ENCODE results near the gene ZXDC.

The ZXDC gene

GRCh38 chr3:126395846-126396513 is 79.7 kb downstream of the ZXDC start:
- FAIRE-seq, result no peak
- no peak for DNase-seq (ENCODE audit: insufficient read length, low spot score)
- no peak for TF ChIP-seq CTCF (IDR thresholded peaks at IDR 0.05; ENCODE audit: insufficient read depth, missing control alignments)

- FAIRE-seq, result no peak
Observed at GRCh38 chr3:126394977-126395321, 80.7 kb downstream of the ZXDC start.

DNA sequence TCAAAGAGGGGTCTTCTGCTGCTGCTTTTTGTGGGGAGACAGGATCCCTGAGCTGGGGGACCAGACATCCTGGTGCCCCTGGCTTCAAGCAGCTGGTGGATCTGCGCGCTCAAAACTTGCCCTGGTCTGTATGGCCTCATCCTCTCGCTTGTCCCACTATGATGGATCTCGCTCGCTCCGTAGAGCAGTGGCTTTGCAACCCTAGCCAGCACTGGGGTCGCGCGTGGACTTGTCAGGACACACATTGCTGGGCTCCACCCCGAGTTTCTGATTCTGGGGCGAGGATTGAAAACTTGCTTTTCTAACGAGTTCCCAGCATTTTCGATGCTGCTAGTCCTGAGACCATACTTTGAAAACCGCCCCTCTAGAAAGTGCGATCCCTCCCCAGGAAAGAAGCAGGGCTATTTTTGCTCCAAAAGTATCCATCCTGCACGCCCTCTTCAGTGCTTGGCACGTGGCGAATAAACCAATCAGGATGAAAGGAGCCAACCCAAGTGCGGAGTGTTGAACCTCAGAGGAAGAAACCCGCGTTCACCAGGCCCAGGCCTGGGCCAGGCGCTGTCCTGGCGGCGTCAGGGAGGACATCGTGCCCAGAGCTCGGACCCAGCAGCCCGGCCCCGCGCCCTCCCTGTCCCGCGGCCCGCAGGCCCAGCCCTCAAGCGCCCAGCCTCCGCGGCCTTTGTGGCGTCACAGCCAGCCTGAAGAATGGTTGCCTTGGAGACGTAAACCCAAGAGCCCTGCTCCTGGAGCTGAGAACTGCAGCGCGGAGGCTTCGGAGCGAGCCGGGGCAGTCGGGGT is 81.3 kb downstream of the ZXDC start, which contains the start of gene CFAP100:
CFAP100 (plus strand) TSS at position 731 of the 798 bp plus-strand sequence. CDS start 1,092 bp downstream, outside the sequence.
- FAIRE-seq (no peak), DNase-seq (ENCODE audit: insufficient read length, low spot score) (no peak)
- no peak for TF ChIP-seq CTCF (IDR thresholded peaks at IDR 0.05; ENCODE audit: insufficient read depth, missing control alignments)

More at GRCh38 chr3:126394977-126395321, 80.7 kb downstream of the ZXDC start:
- TF ChIP-seq CTCF (IDR thresholded peaks at IDR 0.05; ENCODE audit: insufficient read depth, missing control alignments), result no peak
- DNase-seq (ENCODE audit: insufficient read length, low spot score), result no peak

DNA sequence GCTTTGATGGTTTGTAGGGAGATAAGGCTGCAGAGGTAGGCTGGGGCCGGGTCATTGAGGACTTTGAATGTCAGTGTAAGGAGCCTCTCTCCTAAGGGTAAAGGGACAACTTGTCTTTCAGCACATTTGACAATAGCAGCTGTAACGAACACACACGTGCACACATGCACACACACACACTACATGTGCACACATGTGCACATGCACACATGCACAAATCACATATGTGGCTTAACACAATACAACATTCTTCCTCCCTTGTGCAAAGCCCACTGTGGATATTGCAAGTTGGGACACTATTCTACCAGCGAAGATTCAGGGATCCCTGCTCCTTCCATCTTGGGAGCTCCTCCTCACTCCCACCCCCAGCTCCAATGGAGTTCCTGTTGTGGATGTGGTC is 82.1 kb downstream of the ZXDC start:
- TF ChIP-seq CTCF (IDR thresholded peaks at IDR 0.05; ENCODE audit: insufficient read depth, missing control alignments), result no peak
- no peak for DNase-seq (ENCODE audit: insufficient read length, low spot score)
- FAIRE-seq, result no peak

- TF ChIP-seq CTCF (IDR thresholded peaks at IDR 0.05; ENCODE audit: insufficient read depth, missing control alignments), result no peak
- FAIRE-seq, result no peak
Observed at GRCh38 chr3:126392246-126392645, 83.4 kb downstream of the ZXDC start.

DNA sequence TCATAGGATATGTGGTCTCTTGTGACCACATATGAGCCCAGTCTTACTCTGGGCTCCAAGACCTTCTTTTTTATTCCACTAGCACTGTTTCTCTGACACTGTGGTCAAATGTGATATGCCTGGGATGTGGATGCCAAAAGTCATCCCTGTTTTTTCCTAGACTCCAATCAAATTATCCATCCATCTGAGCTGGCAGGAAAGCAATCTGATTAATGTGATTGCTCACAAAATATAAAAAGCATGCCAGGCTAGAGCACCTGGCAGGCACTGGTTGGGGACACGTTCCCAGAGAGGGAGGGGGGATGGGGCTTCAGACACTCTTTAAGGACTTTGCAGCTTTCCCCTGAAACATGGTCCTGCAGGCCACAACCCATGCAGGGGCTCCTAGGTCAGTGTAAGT is 84.1 kb downstream of the ZXDC start:
- no peak for FAIRE-seq
- TF ChIP-seq CTCF (IDR thresholded peaks at IDR 0.05; ENCODE audit: insufficient read depth, missing control alignments), result no peak
- DNase-seq (ENCODE audit: insufficient read length, low spot score), result no peak

More at GRCh38 chr3:126392246-126392645, 83.4 kb downstream of the ZXDC start:
- DNase-seq (ENCODE audit: insufficient read length, low spot score), result no peak

DNA sequence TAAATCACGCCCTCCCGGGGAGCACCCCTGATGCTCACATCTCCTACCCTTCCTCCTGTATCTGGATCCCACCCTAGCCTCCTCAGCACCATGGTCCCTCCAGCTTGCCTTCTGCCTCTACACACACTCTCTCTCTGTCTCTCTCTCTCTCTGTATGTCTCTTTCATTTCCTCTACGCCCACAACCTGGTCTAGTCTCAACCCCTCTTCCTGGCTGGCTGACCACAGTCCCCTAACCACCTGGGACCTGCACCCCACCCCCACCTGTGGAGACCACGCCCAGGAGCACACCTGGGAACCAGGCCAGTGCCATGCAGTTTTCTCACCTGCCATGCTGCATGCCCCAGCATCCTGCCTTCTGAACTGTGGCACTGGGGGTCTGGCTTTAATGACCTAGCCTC is 84.9 kb downstream of the ZXDC start:
- DNase-seq (ENCODE audit: insufficient read length, low spot score) (no peak), FAIRE-seq (no peak)
- no peak for TF ChIP-seq CTCF (IDR thresholded peaks at IDR 0.05; ENCODE audit: insufficient read depth, missing control alignments)
